Omental fat pad (tissue), 4 donors: ENCODE results near the gene C1QTNF2. TPM values are rescaled to one million over a fixed set of nuclear protein-coding genes. Genes with fewer than 3 reads are reported as not detected.

Experiments used
- ATAC-seq: fragments of 150-250 bp; one replicate; pipeline ENCODE4 v1.9.1; 2016; ENCODE audit warnings: mild to moderate bottlenecking, moderate library complexity; ENCODE audit not compliant: low FRiP score
- DNase-seq: peaks from one replicate; pipeline ENCODE4 v3.0.0-alpha.2; 2019; ENCODE audit warnings: low spot score
- CTCF ChIP-seq, 3 donors: fragments of 450-650 bp; IDR thresholded peaks; one replicate each; pipeline ENCODE4 v1.5.1; 2016 to 2017; ENCODE audit warnings: antibody characterized with exemption in 3 of 3, mild to moderate bottlenecking in 3 of 3, moderate library complexity in 2 of 3
- total RNA-seq, 4 donors: library from RNA; depleted of rRNA; stranded (reverse); fragments of >200 nt; gene quantifications; one replicate each; pipeline ENCODE4 v1.1.0, GENCODE V29; 2016

Gene C1QTNF2
- total RNA-seq, 4 donors from 2014 or later = 0.19 to 0.47 (median 0.25) TPM; not detected in 1

DNA sequence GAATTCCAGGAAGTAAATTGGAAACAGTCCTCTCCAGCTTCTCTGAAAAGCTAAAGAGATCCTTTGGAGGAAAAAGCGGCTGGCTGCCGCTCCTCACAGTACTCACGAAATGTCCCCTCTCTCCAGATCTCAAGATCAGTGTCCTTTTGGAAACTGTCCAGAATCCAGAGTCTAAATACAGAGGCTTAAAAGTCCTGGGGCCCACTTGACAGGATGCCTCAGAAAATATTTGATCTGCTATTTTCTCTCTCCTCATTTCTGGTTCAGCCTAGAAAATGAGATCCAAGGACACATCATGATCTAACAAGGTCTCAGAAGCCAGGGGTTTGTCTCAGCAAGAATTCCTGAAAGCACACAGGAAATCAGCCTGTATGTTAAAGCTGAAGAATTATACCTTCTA, 7.2 kb downstream of the C1QTNF2 start:
- TF ChIP-seq CTCF (IDR thresholded peaks at IDR 0.05) = no peak
- no peak for ATAC-seq
- DNase-seq = no peak

GRCh38 chr5:160361624-160362228, 8.7 kb downstream of the C1QTNF2 start:
- TF ChIP-seq CTCF (IDR thresholded peaks at IDR 0.05) = no peak
- no peak for DNase-seq
- ATAC-seq = no peak

- DNase-seq = no peak
- no peak for TF ChIP-seq CTCF (IDR thresholded peaks at IDR 0.05)
- ATAC-seq = no peak
Observed at GRCh38 chr5:160360310-160360709, 10.1 kb downstream of the C1QTNF2 start.

GRCh38 chr5:160359816-160360215, 10.6 kb downstream of the C1QTNF2 start:
- ATAC-seq (no peak), DNase-seq (no peak)
- TF ChIP-seq CTCF (IDR thresholded peaks at IDR 0.05) = no peak

DNA sequence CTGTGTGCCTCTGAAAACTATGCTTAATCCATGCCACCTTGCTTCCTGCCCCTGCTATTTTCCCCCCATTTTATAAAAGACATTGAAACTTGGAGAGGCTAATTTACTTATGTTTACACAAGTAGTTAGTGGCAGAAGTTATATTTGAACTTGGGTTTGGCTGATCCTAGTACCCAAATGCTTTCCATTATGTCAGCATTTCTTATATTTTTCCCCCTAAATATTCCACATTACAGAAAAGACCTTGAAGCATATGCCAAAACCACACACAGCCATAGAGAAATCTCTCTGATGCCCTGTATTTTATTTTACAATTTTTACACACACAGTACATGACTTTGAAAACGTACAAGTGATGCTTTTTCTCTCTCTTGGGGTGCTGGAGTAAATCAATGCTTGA, 11.2 kb downstream of the C1QTNF2 start:
- no peak for TF ChIP-seq CTCF (IDR thresholded peaks at IDR 0.05)
- no peak for DNase-seq
- no peak for ATAC-seq

DNA sequence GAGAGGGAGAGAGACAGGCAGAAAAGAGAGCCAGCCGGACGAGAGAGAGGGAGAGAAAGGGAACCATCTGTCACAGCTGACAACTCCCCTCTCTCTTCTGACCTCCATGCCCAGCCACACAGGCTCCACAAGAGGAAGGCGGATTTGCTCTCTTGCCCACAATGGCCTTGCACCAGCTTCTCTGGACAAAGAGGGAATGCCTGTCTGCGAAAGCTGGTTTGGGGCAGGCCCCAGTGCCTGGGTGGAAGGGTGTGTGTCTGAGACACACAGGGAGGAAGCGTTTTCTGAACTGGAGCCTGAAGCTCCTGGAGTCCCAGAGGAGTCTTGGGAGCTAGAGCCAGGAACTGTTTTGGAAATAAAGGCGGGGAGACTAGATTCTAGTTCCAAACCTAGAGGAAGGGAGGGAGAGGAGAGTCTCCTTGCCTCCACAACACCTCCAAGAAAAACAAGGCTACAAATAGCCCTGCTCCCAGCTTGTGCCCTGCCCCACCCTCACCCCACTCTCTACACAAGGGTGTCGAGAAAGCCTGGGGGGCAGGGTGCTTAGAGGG, 12.5 kb downstream of the C1QTNF2 start:
- ATAC-seq (peak; percentile 24), DNase-seq (no peak)
- TF ChIP-seq CTCF (IDR thresholded peaks at IDR 0.05) = no peak

- no peak for TF ChIP-seq CTCF (IDR thresholded peaks at IDR 0.05)
- DNase-seq (no peak), ATAC-seq (no peak)
Observed at GRCh38 chr5:160357394-160357793, 13.0 kb downstream of the C1QTNF2 start.
